Activated gamma-delta T cell treated with anti-CD3 and anti-CD28 coated beads, Interleukin-2, amount 50 U/mL, for 16 hours (primary cell): Measurements from ENCODE around the gene RNASEH1.
"Not testable (repeated sequence)": the region's sequence is repeated elsewhere in the genome, so short reads cannot be mapped to it uniquely, and the experiment has no call there.

Experiments
- DNase-seq: peaks from one replicate; pipeline ENCODE4 v3.0.0-alpha.2; 2020; ENCODE audit warnings: low read depth

RNASEH1 gene

GRCh38 chr2:3518496-3519254 is 39.5 kb downstream of the RNASEH1 start:
- DNase-seq: peak; percentile 98

GRCh38 chr2:3517948-3518495 is 40.1 kb downstream of the RNASEH1 start:
- DNase-seq: no peak

GRCh38 chr2:3516831-3517230 is 41.3 kb downstream of the RNASEH1 start:
- DNase-seq: no peak

DNA sequence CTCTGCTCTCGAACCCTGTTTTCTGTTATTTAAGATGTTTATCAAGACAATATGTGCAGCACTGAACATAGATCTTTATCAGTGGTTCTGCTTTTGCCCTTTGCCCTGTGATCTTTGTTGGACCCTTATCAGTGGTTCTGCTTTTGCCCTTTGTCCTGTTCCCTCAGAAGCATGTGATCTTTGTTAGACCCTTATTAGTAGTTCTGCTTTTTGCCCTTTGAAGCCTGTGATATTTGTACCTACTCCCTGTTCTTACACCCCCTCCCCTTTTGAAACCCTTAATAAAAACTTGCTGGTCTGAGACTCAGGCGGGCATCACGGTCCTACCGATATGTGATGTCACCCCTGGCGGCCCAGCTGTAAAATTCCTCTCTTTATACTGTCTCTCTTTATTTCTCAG is 42.7 kb downstream of the RNASEH1 start:
- DNase-seq: not testable (repeated sequence)

DNA sequence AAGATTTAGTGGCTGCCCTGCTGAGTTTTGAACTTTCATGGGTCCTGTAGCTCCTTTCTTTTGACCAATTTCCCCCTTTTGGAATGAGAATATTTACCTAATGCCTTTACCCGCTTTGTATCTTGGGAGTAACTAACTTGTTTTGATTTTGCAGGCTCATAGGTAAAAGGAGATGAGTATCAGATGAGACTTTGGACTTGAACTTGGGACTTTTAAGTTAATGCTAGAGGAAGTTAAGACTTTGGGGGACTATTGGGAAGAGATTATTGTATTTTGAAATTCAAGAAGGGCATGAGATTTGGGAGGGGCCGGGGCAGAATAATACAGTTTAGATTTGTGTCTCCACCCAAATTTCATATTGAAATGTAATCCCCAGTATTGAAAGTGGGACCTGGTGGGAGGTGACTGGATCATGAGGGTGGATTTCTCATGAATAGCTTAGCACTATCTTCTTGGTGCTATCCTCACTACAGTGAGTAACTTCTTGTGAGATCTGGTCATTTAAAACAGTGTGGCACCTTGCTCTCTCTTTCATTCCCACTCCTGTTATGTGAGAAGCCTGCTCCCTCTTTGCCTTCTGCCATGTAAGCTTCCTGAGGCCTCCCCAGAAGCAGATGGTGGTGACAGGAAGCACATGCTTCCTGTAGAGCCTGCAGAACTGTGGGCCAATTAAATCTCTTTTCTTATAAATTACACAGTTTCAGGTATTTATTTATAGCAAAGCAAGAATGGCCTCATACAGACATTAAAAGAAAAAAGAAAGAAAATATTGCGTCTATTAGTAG is 44.9 kb downstream of the RNASEH1 start:
- DNase-seq: no peak

GRCh38 chr2:3512086-3512485 is 46.0 kb downstream of the RNASEH1 start:
- no peak for DNase-seq

- no peak for DNase-seq
Measured at GRCh38 chr2:3505771-3506170, 52.4 kb downstream of the RNASEH1 start.

- no peak for DNase-seq
Measured at GRCh38 chr2:3504741-3505140, 53.4 kb downstream of the RNASEH1 start.

DNA sequence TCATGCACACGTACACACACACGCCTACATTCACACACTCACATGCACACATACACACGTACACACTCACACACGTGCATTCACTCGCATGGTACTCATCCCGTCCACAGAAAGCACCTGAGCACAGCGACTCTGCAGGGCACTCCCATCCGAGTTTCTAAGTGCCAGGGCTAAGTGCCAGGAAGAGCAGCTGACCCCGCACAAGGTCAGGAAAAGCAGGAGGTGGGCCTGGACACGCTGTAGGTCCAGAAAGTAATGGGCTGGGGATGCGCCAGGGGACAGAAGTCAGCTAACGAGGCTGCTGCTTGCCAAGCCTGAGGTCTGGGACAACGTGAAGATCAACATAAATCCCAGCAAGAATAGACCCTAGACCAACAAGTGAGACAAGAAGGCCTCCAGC is 54.6 kb downstream of the RNASEH1 start:
- no peak for DNase-seq

- no peak for DNase-seq
Measured at GRCh38 chr2:3503046-3503445, 55.1 kb downstream of the RNASEH1 start.

- DNase-seq: no peak
Measured at GRCh38 chr2:3500326-3500899, 57.7 kb downstream of the RNASEH1 start.

DNA sequence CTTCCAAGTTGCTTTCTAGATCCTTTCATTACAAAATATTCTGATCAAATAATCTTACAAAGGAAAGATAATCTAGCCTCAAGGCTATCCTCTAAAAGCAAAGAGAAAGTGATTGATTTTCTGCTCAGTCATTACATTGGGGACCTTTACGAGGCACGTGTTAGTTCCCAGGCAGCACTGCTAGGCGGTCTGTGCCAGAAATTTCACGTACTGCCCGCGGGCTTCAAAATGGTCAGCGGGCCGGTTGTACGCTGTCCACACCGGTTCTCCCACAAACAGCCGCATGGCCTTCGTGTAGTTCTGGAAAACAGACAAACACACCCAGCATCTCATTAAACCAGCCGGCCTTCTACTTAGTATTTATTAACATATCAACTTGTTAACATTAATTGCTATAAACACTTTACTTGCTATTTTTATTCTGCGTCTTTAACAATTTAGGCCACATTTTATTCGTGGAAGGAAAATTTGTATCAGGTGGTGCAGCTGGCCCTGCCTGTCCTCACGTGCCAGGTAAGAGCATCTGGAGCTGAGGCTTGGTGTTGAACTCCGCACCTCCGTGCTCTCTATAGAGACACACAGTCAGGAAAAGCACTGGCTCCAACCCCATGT is 59.2 kb downstream of the RNASEH1 start:
- DNase-seq: no peak

GRCh38 chr2:3496708-3497080 is 61.4 kb downstream of the RNASEH1 start:
- not testable (repeated sequence) for DNase-seq
